GM19043 (cell line): ENCODE measurements around the gene GULP1.
"Not testable (repeated sequence)": the region's sequence is repeated elsewhere in the genome, so short reads cannot be mapped to it uniquely, and the experiment has no call there.

Experiments used
- ATAC-seq: cut with Tn5 transposase; IDR thresholded peaks from one replicate; pipeline ENCODE4 v1.9.1; 2021; ENCODE audit warnings: low read depth; ENCODE audit not compliant: unreplicated experiment

Gene GULP1

GRCh38 chr2:188582211-188582610 lies 290.5 kb downstream of the GULP1 start:
- ATAC-seq: no peak

- ATAC-seq: no peak
These were observed 296.6 kb downstream of the GULP1 start for GRCh38 chr2:188588235-188588634.

DNA sequence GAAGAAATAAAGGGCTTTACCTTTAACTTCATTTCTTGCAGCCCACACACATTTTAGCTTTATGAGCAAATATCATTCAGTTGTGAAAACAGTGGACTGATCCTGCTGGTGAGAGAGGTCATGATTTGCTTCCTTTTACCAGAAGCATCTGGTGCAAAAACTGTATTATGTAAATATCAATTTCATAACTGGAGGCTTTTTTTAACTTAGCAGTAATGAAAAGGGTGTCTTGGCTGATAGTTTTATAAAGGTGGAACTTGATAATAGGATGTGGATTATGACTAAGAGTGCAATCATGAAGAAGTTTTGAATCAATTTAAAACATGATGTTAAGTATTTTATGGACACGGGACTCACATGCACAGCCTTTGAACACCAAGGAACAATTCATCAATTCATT lies 304.4 kb downstream of the GULP1 start:
- ATAC-seq: no peak

DNA sequence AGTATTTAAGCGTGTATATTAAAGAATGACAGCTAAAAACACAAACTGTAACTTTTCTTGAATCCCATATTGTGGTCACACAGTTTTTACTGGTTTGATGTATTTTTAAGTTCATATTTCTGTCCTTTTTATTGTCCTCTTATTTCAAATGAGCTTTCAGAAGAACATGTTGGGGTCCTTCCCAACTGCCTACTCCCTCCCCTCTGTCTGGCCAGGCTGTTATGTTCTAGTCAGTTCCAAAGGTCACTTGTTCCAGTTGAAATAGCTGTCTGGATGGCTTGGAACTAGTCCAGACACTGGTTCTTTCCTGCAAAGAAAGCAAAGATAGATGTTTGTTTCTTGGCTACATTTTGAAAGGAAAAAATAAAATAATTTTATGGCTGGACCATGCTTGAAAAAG lies 306.9 kb downstream of the GULP1 start:
- no peak for ATAC-seq

DNA sequence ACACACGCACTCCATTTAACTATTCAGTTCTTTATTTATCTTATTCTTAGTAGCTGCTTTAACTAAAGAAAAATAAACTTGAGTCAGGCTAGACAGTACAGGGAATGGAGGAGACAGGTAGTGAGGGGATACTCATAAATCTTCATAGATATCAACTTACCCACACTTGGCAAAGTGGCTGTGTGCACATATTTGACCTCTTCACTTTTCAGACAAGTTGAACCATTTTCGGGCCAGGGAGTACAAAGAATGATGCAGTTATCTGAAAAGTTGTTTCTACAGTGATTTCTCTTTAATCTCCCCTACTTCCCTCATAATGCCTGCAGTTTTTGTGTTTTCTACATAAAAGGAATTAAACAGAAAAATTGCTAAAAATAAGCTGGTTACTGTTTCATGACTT lies 307.5 kb downstream of the GULP1 start:
- ATAC-seq: no peak

DNA sequence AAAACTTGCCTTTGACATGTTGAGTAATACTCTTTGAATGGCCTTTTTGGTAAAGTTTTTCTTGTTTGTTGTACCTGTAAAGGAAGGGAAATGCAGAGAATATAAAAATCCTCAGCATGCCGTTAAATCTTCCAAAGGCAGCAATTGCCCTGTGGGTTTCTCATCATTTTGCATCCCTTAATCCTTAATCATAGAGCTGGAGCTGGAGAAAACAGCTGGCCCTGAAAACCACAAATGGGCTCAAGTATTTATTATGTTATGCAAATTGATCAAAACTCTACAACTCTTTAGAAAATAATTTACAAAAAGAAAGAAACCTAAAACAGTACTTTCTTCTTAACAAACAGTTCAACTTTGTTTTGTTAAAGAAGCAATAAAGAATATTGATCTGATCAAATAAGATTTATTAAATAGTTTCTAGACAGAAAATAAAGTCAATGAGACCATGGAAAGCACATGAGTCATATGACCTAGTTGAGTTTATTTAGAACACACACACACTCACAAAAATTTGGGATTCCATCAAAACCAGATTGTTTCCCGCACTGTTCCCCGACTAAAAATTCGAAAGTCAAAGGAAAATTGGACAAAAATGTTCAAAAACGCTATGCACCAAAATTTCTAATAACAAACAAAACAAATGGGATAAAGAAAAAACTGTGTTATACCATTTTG lies 309.0 kb downstream of the GULP1 start:
- no peak for ATAC-seq

DNA sequence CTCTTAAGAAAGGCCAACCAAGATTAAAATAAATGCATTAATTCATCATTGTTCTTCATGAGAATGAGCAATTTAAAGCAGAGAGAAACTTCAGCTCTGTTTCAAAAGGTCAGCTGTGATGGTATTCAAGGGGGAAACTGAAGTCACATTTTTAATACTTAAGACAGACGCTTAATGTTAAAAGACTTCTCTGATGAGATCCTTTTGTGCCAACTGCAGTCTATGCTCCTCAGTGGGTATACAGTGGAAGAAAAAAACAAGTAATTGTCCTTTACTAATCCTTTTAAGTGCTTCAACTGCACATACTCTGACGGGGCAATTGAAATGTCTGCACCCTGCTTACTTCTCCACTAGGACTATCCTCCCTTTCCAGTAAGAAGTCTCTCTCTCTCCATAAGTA lies 309.7 kb downstream of the GULP1 start:
- ATAC-seq: no peak

GRCh38 chr2:188601927-188602326 lies 310.3 kb downstream of the GULP1 start:
- ATAC-seq: no peak

GRCh38 chr2:188604579-188604978 lies 312.9 kb downstream of the GULP1 start:
- ATAC-seq: no peak

- ATAC-seq: not testable (repeated sequence)
These were observed 314.2 kb downstream of the GULP1 start for GRCh38 chr2:188605609-188606584.

DNA sequence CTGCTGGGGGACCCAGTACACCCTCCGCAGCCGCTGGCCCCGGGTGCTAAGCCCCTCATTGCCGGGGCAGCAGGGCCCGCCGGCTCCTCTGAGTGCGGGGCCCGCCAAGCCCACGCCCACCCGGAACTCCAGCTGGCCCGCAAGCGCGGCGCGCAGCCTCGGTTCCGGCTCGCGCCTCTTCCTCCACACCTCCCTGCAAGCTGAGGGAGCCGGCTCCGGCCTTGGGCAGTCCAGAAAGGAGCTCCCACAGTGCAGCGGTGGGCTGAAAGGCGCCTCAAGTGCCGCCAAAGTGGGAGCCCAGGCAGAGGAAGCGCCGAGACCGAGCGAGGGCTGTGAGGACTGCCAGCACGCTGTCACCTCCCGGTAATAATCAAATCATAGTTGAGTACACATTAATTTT lies 314.9 kb downstream of the GULP1 start:
- ATAC-seq: not testable (repeated sequence)

GRCh38 chr2:188607501-188607900 lies 315.8 kb downstream of the GULP1 start:
- ATAC-seq: no peak

GRCh38 chr2:188609321-188610049 lies 317.8 kb downstream of the GULP1 start:
- ATAC-seq: no peak

- ATAC-seq: no peak
These were observed 318.4 kb downstream of the GULP1 start for GRCh38 chr2:188610050-188610444.

GRCh38 chr2:188610827-188611226 lies 319.2 kb downstream of the GULP1 start:
- ATAC-seq: no peak

- ATAC-seq: no peak
These were observed 327.5 kb downstream of the GULP1 start for GRCh38 chr2:188619146-188619545.

DNA sequence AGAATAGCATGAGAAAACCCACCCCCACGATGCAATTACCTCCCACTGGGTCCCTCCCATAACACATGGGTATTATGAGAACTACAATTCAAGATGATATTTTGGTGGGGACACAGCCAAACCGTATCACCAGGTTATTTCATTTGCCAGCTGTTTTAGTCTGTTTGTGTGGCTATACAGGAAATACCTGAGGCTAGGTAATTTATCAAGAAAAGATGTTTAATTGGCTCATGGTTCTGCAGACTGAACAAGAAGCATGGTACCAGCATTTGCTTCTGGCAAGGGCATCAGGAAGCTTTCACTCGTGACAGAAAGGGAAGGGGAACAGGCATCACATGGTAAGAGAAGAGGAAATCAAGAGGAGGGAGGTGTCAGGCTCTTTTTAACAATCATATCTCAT lies 329.2 kb downstream of the GULP1 start:
- ATAC-seq: no peak

- no peak for ATAC-seq
These were observed 331.1 kb downstream of the GULP1 start for GRCh38 chr2:188622601-188623260.

- ATAC-seq: no peak
These were observed 332.4 kb downstream of the GULP1 start for GRCh38 chr2:188623995-188624643.

DNA sequence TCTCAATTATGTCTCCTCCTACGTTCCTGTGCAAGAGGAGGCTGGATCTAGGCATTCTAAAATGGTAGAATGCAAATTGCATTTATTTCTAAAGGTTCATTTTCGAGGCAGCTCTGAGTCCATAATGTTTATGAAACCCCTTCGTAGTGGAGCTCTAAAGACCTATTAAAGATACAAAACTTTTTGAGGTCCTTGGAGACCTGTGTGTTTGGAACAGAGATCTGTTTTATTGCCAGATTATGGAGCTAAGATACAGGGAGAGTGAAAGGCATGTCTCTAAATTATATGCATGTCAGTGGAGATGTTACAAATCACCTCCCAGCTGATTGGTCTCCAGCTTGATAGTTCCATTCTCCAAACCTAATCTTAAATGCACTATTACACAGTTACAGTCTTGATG lies 335.8 kb downstream of the GULP1 start:
- no peak for ATAC-seq
